Chondrocyte (in vitro differentiated cells): ENCODE data around the gene SNAP47. TPM values are rescaled to one million over a fixed set of nuclear protein-coding genes. Genes with fewer than 3 reads are reported as not detected.
A peak's percentile ranks its signal among the peaks of the same experiment; 100 is the strongest.

Experiments
- DNase-seq: peaks from one replicate; pipeline ENCODE4 v3.0.0; 2021; ENCODE audit warnings: mixed read lengths, low spot score
- H3K27ac Mint-ChIP-seq: one replicate; pipeline ENCODE4 v1.8.0; 2021; ENCODE audit warnings: mild to moderate bottlenecking, moderate library complexity, mixed read lengths; ENCODE audit not compliant: unreplicated experiment
- H3K27me3 Mint-ChIP-seq: 2 replicates; pipeline ENCODE4 v1.8.0; 2021; ENCODE audit warnings: low read depth, mixed read lengths
- H3K36me3 Mint-ChIP-seq: 2 replicates; pipeline ENCODE4 v1.8.0; 2021; ENCODE audit warnings: low read depth, mixed read lengths
- H3K4me1 Mint-ChIP-seq: 2 replicates; pipeline ENCODE4 v1.8.0; 2021; ENCODE audit warnings: low read depth, mild to moderate bottlenecking, mixed read lengths
- H3K4me3 Mint-ChIP-seq: one replicate; pipeline ENCODE4 v1.8.0; 2021; ENCODE audit warnings: mild to moderate bottlenecking, moderate library complexity, mixed read lengths; ENCODE audit not compliant: unreplicated experiment
- H3K9me3 Mint-ChIP-seq: 2 replicates; pipeline ENCODE4 v1.8.0; 2021; ENCODE audit warnings: low read depth, mixed read lengths
- total RNA-seq: library from RNA; stranded (reverse); gene quantifications from 3 replicates; pipeline ENCODE4 v1.2.1, GENCODE V29; 2021
- TF ChIP-seq, protein P1 (sequence below): fragments of 200-600 bp; sonication (generic); IDR thresholded peaks from 2 replicates; pipeline ENCODE4 v1.5.0; 2021; ENCODE audit warnings: antibody characterized with exemption, mild to moderate bottlenecking, moderate library complexity

SNAP47 gene
- total RNA-seq, 1 donor from 2014 or later: 22.5 TPM

DNA sequence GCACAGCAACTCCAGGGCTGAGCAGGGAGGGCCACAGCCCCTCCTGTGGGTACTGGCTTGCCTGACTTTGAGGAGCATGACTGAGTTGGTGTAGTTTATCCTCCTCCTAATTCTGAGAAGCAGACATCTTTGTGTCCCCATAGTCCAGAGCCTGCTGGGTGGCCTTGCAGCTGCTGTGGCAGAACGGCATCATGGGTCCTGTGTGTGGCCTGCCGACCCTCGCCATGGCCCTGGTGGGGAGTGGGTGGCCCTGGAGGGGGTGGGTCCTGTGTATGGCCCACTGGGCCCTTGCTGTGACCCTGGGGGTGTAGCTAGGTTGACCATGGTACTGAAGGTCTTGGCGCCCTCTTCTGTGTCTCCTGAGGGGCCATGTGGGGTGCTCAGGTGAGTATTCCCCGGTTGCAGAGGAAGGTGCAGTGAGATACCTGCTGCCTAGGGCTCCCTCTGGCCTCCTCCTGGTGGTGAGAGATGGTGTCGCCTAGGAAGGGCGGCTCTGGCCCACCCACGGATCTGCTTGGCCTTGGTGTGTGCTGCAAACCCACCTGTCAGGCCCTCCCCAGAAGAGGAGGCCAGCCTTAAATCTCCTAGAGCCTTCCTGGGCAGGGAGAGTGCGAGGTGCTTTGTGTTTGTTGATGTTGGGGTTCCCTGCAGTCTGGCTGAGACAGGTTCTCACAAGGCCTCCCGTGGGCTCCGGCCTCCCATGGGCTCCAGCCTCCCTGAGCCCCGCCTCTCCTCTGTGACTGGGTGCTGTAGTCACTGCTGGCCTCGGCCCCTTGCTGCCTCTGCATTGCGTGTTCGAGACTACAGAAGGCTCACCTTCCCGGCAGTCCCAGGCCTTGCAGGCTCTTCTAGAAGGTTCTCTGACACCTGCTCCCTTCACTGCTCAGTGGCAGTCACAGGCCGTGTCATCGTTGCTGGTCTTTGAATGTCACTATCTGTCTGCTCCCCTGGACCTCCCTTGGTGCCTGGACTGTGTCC lies 7.8 kb downstream of the SNAP47 start:
- no peak overlapping the region for H3K4me3 Mint-ChIP-seq
- no peak overlapping the region for H3K27ac Mint-ChIP-seq
- peak; percentile 80 for DNase-seq

DNA sequence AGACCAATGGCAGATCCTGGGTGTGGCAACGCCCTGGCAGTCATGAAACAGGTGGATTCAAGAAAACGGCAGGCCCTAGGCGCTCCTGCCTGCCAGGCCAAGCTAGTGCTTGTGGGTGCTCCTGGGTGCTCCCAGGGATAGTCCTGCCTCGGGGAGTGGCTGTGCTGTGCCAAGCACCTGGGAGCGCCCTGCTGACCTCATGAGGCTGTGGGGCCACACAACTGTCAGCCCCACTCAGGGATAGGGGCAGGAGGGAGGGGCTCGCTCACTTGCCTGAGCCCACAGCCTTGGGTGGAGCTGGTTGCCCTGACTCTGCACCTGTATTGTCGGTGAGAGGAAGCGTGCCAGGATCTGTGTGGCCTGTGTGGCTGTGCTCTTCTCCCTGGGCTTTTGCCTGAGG lies 9.4 kb downstream of the SNAP47 start:
- H3K4me1 Mint-ChIP-seq: no peaks in the 10 kb centered on the region
- H3K9me3 Mint-ChIP-seq: no peaks in the 10 kb centered on the region
- no peak for DNase-seq
- H3K4me3 Mint-ChIP-seq: no peak overlapping the region
- no peaks in the 10 kb centered on the region for H3K27me3 Mint-ChIP-seq
- H3K27ac Mint-ChIP-seq: no peak overlapping the region
- TF ChIP-seq, protein P1, sequence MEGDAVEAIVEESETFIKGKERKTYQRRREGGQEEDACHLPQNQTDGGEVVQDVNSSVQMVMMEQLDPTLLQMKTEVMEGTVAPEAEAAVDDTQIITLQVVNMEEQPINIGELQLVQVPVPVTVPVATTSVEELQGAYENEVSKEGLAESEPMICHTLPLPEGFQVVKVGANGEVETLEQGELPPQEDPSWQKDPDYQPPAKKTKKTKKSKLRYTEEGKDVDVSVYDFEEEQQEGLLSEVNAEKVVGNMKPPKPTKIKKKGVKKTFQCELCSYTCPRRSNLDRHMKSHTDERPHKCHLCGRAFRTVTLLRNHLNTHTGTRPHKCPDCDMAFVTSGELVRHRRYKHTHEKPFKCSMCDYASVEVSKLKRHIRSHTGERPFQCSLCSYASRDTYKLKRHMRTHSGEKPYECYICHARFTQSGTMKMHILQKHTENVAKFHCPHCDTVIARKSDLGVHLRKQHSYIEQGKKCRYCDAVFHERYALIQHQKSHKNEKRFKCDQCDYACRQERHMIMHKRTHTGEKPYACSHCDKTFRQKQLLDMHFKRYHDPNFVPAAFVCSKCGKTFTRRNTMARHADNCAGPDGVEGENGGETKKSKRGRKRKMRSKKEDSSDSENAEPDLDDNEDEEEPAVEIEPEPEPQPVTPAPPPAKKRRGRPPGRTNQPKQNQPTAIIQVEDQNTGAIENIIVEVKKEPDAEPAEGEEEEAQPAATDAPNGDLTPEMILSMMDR: no peak
- H3K36me3 Mint-ChIP-seq: peaks cover 4% of the 10 kb centered on the region

More for the DNA sequence above, 7.8 kb downstream of the SNAP47 start:
- H3K9me3 Mint-ChIP-seq: no peaks in the 10 kb centered on the region
- no peaks in the 10 kb centered on the region for H3K4me1 Mint-ChIP-seq
- H3K36me3 Mint-ChIP-seq: peaks cover 4% of the 10 kb centered on the region
- H3K27me3 Mint-ChIP-seq: no peaks in the 10 kb centered on the region
- TF ChIP-seq, protein P1: no peak

DNA sequence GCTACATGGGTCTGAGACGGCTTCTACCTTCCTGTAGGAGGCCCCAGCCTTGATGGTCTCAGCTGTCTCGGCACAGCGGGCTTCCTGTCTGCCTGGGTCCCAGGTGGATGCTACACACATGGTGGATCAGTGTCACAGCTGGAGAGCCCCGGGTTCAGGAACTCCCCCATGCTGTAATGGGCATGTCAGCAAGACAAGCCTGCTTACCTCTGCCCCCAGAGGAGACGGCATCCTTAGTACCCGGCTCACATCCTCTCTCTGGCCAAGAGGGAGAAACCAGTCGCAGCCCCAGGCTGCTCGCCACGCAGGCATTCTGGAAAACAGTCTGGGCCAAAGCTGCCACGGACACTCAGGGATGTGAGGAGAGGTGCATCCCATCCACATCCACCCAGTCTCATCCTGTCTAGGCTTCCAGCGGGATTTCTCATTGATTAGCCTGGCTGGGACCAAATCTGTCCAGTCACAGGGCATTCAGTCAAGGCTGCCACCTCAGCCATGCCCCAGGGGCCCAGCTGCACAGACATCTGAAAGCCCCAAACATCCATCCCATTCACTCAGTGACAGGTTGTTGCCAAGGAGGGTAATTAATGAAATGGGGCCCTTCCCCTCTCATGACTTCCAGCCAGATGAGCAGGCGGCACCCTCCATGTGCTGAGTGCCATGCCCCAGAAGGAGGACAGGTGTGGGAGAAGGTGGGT lies 10.5 kb downstream of the SNAP47 start:
- H3K4me3 Mint-ChIP-seq: no peak overlapping the region
- H3K9me3 Mint-ChIP-seq: no peaks in the 10 kb centered on the region
- no peaks in the 10 kb centered on the region for H3K4me1 Mint-ChIP-seq
- TF ChIP-seq, protein P1: no peak
- no peaks in the 10 kb centered on the region for H3K27me3 Mint-ChIP-seq
- no peak for DNase-seq
- no peak overlapping the region for H3K27ac Mint-ChIP-seq
- peaks cover 4% of the 10 kb centered on the region for H3K36me3 Mint-ChIP-seq

DNA sequence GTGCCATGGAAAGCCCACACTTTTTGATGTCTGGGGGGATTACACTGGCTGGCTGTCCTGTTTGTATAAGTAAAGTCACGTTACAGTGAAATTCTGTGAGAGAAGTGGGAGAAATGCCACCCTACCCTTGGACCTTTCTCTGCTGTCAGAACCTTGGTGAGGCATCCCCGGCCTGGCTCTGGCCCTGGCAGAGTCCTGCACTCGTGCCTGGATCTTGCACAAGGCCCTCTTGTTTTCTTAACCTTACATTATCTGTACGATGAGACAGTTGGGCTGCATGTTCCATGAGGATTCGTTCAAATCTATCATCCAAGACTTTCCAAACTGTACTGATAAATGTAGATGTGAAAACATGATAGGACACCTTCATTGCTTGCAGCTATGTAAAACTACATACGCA lies 11.4 kb downstream of the SNAP47 start:
- Mint-ChIP-seq H3K27me3 (no peaks in the 10 kb centered on the region), H3K27ac (no peak overlapping the region), H3K4me3 (no peak overlapping the region), H3K4me1 (no peaks in the 10 kb centered on the region), H3K36me3 (peaks cover 6% of the 10 kb centered on the region), H3K9me3 (no peaks in the 10 kb centered on the region)
- DNase-seq: no peak
- TF ChIP-seq, protein P1: no peak

DNA sequence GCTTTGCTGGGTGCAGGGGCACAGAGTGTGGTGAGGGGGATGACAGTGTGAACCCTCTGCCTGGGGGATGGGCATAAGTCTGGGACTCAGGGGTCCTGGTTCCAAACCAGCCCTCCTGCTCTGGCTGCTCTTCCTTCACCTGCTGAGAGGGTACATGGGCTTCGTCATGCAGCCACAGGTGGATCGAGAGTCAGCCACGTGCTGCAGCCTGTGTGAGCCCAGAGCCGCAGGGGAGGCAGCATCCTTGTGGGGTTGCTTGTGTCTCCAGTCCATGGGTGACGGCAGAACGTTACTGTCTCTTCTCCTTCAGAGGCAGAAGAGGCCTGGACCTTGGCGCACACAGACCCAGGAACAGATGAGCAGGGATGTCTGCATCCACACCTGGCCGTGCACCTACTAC lies 12.1 kb downstream of the SNAP47 start:
- Mint-ChIP-seq H3K27ac (no peak overlapping the region), H3K27me3 (no peaks in the 10 kb centered on the region), H3K4me3 (no peak overlapping the region), H3K9me3 (no peaks in the 10 kb centered on the region), H3K36me3 (peaks cover 7% of the 10 kb centered on the region), H3K4me1 (no peaks in the 10 kb centered on the region)
- DNase-seq: no peak
- TF ChIP-seq, protein P1: no peak
